ENCODE results near the gene ACOT9.
A peak's percentile ranks its signal among the peaks of the same experiment; 100 is the strongest.
"Not testable (repeated sequence)": the region's sequence is repeated elsewhere in the genome, so short reads cannot be mapped to it uniquely, and the experiment has no call there.

ACOT9 gene

DNA sequence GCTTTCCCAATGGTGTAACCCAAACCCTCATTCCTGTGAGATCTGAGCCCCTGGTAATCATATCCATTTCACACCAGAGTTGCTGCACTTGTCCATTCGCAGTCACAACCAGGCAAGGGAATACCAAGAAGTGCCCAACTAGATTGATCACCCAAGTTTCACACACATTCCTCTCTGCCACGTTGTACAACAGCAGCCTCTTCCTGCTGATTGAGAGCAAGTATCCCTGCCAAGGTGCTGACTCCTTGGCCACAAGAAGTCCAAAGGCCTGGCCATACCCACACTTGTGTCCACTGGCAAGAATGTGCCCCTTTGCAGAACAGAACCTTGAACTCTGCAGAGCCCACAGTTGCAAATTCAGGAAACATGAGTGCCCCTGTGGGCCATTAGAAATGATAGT lies 6.5 kb upstream of the ACOT9 start:
- Histone ChIP-seq H3K79me2 (ENCODE audit: insufficient read depth, low read depth) (no peaks in the 10 kb centered on the region), H4K20me1 (ENCODE audit: insufficient read depth) (no peaks in the 10 kb centered on the region), H3K27me3 (ENCODE audit: insufficient read depth, low read depth) (no peaks in the 10 kb centered on the region), H2AFZ (ENCODE audit: low read depth) (no peak overlapping the region), H3K4me1 (ENCODE audit: low read depth, poor library complexity, severe bottlenecking) (no peaks in the 10 kb centered on the region), H3K4me3 (IDR thresholded peaks at IDR 0.05; ENCODE audit: insufficient read depth, low read depth, low read length) (no peak overlapping the region), H3K36me3 (ENCODE audit: insufficient read depth) (no peaks in the 10 kb centered on the region), H3K27ac (no peak overlapping the region), H3K9ac (no peak overlapping the region), H3K4me2 (no peak overlapping the region)
- TF ChIP-seq, protein P1, sequence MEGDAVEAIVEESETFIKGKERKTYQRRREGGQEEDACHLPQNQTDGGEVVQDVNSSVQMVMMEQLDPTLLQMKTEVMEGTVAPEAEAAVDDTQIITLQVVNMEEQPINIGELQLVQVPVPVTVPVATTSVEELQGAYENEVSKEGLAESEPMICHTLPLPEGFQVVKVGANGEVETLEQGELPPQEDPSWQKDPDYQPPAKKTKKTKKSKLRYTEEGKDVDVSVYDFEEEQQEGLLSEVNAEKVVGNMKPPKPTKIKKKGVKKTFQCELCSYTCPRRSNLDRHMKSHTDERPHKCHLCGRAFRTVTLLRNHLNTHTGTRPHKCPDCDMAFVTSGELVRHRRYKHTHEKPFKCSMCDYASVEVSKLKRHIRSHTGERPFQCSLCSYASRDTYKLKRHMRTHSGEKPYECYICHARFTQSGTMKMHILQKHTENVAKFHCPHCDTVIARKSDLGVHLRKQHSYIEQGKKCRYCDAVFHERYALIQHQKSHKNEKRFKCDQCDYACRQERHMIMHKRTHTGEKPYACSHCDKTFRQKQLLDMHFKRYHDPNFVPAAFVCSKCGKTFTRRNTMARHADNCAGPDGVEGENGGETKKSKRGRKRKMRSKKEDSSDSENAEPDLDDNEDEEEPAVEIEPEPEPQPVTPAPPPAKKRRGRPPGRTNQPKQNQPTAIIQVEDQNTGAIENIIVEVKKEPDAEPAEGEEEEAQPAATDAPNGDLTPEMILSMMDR (conservative IDR thresholded peaks at IDR 0.05; ENCODE audit: low read depth, low read length): no peak

DNA sequence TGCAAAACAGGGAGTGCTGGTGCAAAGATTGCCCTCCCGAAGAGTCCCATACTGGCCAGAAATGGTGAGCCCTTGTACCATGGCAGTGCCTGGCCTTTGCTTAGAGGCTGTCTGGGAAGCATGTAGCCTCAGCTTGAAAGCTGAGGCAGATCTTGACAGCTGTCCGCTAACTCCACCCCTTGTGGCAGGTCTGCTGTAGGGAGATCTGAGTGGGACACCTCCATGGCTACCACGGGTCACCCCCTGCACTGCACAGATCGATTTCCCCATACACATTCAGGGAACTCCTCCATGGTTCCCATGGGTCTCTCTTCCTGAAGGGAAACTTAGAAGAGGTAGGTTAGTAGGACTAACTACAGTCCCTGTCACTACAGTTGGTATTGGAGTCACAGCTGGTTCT lies 6.1 kb upstream of the ACOT9 start:
- Histone ChIP-seq H3K79me2 (ENCODE audit: insufficient read depth, low read depth) (no peaks in the 10 kb centered on the region), H2AFZ (ENCODE audit: low read depth) (no peak overlapping the region), H3K4me3 (IDR thresholded peaks at IDR 0.05; ENCODE audit: insufficient read depth, low read depth, low read length) (no peak overlapping the region), H4K20me1 (ENCODE audit: insufficient read depth) (no peaks in the 10 kb centered on the region), H3K4me1 (ENCODE audit: low read depth, poor library complexity, severe bottlenecking) (no peaks in the 10 kb centered on the region), H3K36me3 (ENCODE audit: insufficient read depth) (no peaks in the 10 kb centered on the region), H3K4me2 (no peak overlapping the region), H3K9ac (no peak overlapping the region), H3K27me3 (ENCODE audit: insufficient read depth, low read depth) (no peaks in the 10 kb centered on the region), H3K27ac (no peak overlapping the region)
- TF ChIP-seq, protein P1 (conservative IDR thresholded peaks at IDR 0.05; ENCODE audit: low read depth, low read length): no peak

DNA sequence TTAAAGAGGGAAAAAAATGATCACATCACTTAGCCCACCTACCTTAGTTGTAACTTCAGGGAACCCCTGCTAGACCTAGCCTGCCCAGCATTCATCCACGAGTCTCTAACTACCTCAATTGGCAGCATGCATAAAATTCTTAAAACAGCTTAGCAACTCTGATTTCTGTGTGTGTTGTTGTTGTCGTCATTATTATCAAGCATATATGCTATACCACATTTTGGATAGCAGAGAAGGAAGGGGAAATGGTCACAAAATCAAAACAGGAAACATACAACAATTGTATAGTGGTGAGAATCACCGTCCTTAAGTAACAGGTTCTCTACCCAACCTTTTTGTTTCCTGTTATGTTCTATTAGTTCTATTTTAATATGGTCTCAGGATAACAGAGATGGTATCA lies 2.7 kb upstream of the ACOT9 start:
- no peak overlapping the region for H2AFZ ChIP-seq (ENCODE audit: low read depth)
- H3K4me1 ChIP-seq (ENCODE audit: low read depth, poor library complexity, severe bottlenecking): peaks cover 12% of the 10 kb centered on the region
- no peak overlapping the region for H3K9ac ChIP-seq
- TF ChIP-seq, protein P1 (conservative IDR thresholded peaks at IDR 0.05; ENCODE audit: low read depth, low read length): no peak
- no peaks in the 10 kb centered on the region for H3K36me3 ChIP-seq (ENCODE audit: insufficient read depth)
- no peaks in the 10 kb centered on the region; the same call in 1 of the 2 replicates for H3K79me2 ChIP-seq (ENCODE audit: insufficient read depth, low read depth)
- no peak overlapping the region for H3K27ac ChIP-seq
- no peaks in the 10 kb centered on the region for H4K20me1 ChIP-seq (ENCODE audit: insufficient read depth)
- no peak overlapping the region for H3K4me2 ChIP-seq
- no peak overlapping the region for H3K4me3 ChIP-seq (IDR thresholded peaks at IDR 0.05; ENCODE audit: insufficient read depth, low read depth, low read length)
- H3K27me3 ChIP-seq (ENCODE audit: insufficient read depth, low read depth): no peaks in the 10 kb centered on the region

DNA sequence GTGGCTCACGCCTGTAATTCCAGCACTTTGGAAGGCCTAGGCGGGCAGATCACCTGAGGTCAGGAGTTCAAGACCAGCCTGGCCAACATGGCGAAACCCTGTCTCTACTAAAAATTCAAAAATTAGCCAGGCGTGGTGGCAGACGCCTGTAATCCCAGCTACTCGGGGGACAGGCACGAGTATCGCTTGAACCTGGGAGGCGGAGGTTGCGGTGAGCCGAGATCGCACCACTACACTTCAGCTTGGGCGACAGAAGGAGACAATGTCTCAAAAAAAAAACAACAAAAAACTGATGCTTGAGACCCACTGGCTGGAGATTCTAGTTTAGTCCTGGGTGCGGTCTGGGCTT lies 521 bp upstream of the ACOT9 start:
- Histone ChIP-seq H3K9ac (peak overlapping the region; percentile 72), H2AFZ (ENCODE audit: low read depth) (peak overlapping the region; percentile 93), H3K4me2 (peak overlapping the region; percentile 60)

DNA sequence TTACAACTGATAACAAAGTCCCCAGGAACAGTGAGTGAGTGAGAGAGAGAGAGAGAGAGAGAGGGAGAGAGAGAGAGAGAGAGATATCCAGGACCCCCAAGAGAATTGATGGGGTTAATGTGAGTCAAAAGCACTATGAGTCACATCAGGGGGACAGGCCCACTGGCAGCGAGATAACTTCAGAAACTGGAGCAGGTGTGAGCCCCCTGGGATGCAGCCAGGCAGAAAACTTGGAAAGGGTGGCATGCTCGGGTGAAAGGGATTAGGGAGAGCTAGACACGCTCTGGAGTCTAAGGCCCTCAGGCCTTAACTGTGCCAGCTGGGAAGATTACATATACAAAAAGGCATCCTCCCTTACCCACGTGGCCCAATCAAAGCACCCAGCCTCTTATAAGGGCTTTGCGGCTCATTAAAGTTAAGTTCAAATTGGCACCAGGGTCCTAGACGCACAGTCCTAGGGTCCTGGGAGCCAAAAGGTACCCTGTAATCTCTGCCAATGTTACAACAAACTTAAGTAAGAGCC lies 841 bp downstream of the ACOT9 start:
- TF ChIP-seq, protein P1 (conservative IDR thresholded peaks at IDR 0.05; ENCODE audit: low read depth, low read length): no peak
- Histone ChIP-seq H3K4me3 (IDR thresholded peaks at IDR 0.05; ENCODE audit: insufficient read depth, low read depth, low read length) (no peak overlapping the region), H3K36me3 (ENCODE audit: insufficient read depth) (no peaks in the 10 kb centered on the region), H3K79me2 (ENCODE audit: insufficient read depth, low read depth) (peaks cover 9% of the 10 kb centered on the region; the same call in 1 of the 2 replicates), H2AFZ (ENCODE audit: low read depth) (peak overlapping the region; percentile 93), H3K4me1 (ENCODE audit: low read depth, poor library complexity, severe bottlenecking) (peaks cover 12% of the 10 kb centered on the region), H3K9ac (peak overlapping the region; percentile 72), H3K27ac (peak overlapping the region; percentile 76), H3K27me3 (ENCODE audit: insufficient read depth, low read depth) (no peaks in the 10 kb centered on the region), H4K20me1 (ENCODE audit: insufficient read depth) (no peaks in the 10 kb centered on the region), H3K4me2 (peak overlapping the region; percentile 60)

More for the DNA sequence above, 521 bp upstream of the ACOT9 start:
- peaks cover 12% of the 10 kb centered on the region for H3K4me1 ChIP-seq (ENCODE audit: low read depth, poor library complexity, severe bottlenecking)
- H3K79me2 ChIP-seq (ENCODE audit: insufficient read depth, low read depth); H4K20me1 ChIP-seq (ENCODE audit: insufficient read depth); H3K4me3 ChIP-seq (IDR thresholded peaks at IDR 0.05; ENCODE audit: insufficient read depth, low read depth, low read length); H3K27me3 ChIP-seq (ENCODE audit: insufficient read depth, low read depth); H3K36me3 ChIP-seq (ENCODE audit: insufficient read depth): not testable (repeated sequence)
- peak overlapping the region; percentile 76 for H3K27ac ChIP-seq

All from KMS-11 (cell line).